GM12875 (cell line): ENCODE data around the gene RAB14.

ENCODE experiments used
- H3K4me3 ChIP-seq: one replicate; pipeline ENCODE4 v1.5.1; 2011; ENCODE audit warnings: low read depth, low read length, control low read depth
- CTCF ChIP-seq: IDR thresholded peaks from 2 replicates; pipeline ENCODE4 v1.5.1; 2011; ENCODE audit warnings: low read depth, mild to moderate bottlenecking, control low read depth, inconsistent platforms, low read length, moderate library complexity, borderline replicate concordance; ENCODE audit not compliant: insufficient read depth

Gene RAB14

GRCh38 chr9:121210536-121210935, 8.9 kb upstream of the RAB14 start:
- H3K4me3 ChIP-seq = no peak overlapping the region
- no peak for TF ChIP-seq CTCF

- no peak for TF ChIP-seq CTCF
- no peak overlapping the region for H3K4me3 ChIP-seq
These were observed 5.8 kb upstream of the RAB14 start for GRCh38 chr9:121207371-121207940.

- no peak overlapping the region for H3K4me3 ChIP-seq
- no peak for TF ChIP-seq CTCF
These were observed 5.1 kb upstream of the RAB14 start for GRCh38 chr9:121206516-121207370.

GRCh38 chr9:121204611-121205010, 2.9 kb upstream of the RAB14 start:
- H3K4me3 ChIP-seq = no peak overlapping the region
- TF ChIP-seq CTCF = no peak

GRCh38 chr9:121204121-121204520, 2.5 kb upstream of the RAB14 start:
- no peak for TF ChIP-seq CTCF

GRCh38 chr9:121201045-121201737, 478 bp downstream of the RAB14 start:
- no peak for TF ChIP-seq CTCF
- peak overlapping the region; percentile 88 for H3K4me3 ChIP-seq

More at GRCh38 chr9:121204121-121204520, 2.5 kb upstream of the RAB14 start:
- no peak overlapping the region for H3K4me3 ChIP-seq
